Measurements from ENCODE around the gene ZNF423.

GRCh38 chr16:49652456-49653172, 203.3 kb downstream of the ZNF423 start:
- TF ChIP-seq CTCF (IDR thresholded peaks at IDR 0.05; ENCODE audit: borderline replicate concordance, extremely low read depth, low read length, poor library complexity, severe bottlenecking) (no peak), EZH2 (IDR thresholded peaks at IDR 0.05; ENCODE audit: borderline replicate concordance, low read depth, low read length, severe bottlenecking) (no peak)
